Caki2 (cell line): ENCODE measurements around the gene TSPAN10. TPM values are rescaled to one million over a fixed set of nuclear protein-coding genes. Genes with fewer than 3 reads are reported as not detected.
A peak's percentile ranks its signal among the peaks of the same experiment; 100 is the strongest.
"Not testable (repeated sequence)": the region's sequence is repeated elsewhere in the genome, so short reads cannot be mapped to it uniquely, and the experiment has no call there.

Experiments used
- DNase-seq: peaks from one replicate; pipeline ENCODE4 v3.0.0-alpha.2; 2015; ENCODE audit warnings: low read depth
- in situ Hi-C: cut with HindIII; loops from 2 replicates; pipeline ENCODE4 v1.10.0; 2016; ENCODE audit warnings: low sequenced_read_pairs, low pct_unique_long_range_greater_than_20kb, mixed read lengths
- total RNA-seq: library from RNA; depleted of rRNA; stranded (reverse); fragments of >200 nt; shearing (Covaris generic); gene quantifications from 2 replicates; pipeline ENCODE4 v1.2.3, GENCODE V29; 2014; ENCODE audit warnings: low replicate concordance; rRNA removed

TSPAN10 gene
- 9.6 and 18.9 TPM in 2 replicates for total RNA-seq

- DNase-seq, result peak; percentile 79
- in situ Hi-C loops, result no loop called here
These were observed at the start of gene TSPAN10, which contains the start of gene NPLOC4 for GRCh38 chr17:81636505-81637288. TSS of gene TSPAN10 (plus strand) at chr17:81637196. CDS start at chr17:81642413, 5,217 bp downstream. TSS of gene NPLOC4 (minus strand) at chr17:81637112. CDS start at chr17:81636930, 182 bp downstream.

DNA sequence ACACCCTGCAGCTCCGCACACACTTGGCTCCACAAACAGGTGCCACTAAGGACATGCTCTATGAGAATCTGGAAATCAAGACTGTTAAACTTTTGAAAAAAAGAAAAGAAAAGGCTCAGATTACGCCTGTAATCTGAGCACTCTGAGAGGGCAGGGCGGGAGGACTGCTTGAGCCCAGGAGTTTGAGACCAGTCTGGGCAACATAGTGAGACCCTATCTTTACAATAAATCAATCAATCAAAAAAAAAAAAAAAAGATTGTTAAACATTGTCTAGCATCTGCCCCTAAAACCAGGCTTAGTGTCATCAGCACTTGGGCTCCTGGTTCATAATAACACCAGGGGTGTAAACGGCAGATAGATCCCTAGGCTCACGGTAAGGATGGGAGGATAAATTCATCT is 47.4 kb upstream of the TSPAN10 start:
- in situ Hi-C loops, result no loop called here
- no peak for DNase-seq

GRCh38 chr17:81590121-81590520 is 46.9 kb upstream of the TSPAN10 start:
- in situ Hi-C loops, result no loop called here
- DNase-seq, result no peak

DNA sequence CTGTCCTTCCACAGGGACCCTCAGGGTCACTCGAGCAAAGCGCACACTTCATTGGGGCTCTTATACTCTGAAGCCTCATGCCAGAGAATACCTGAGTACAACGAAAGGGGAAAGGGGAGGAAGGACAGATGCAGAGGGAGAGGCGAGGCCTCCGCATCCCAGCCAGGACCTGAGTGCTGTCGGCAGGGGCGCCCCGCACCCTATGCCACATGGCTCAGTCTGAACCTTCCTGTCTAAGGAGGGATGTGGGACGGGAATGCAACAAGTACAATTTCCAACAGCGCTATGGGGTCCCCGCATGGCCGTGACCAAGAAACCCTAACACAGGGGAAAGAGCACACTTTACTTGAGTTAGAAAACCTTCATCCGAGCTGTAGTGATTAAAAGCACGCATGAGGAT is 45.0 kb upstream of the TSPAN10 start:
- in situ Hi-C loops, result no loop called here
- no peak for DNase-seq

- in situ Hi-C loops, result no loop called here
- DNase-seq, result no peak
These were observed 43.7 kb upstream of the TSPAN10 start for GRCh38 chr17:81593105-81593871.

DNA sequence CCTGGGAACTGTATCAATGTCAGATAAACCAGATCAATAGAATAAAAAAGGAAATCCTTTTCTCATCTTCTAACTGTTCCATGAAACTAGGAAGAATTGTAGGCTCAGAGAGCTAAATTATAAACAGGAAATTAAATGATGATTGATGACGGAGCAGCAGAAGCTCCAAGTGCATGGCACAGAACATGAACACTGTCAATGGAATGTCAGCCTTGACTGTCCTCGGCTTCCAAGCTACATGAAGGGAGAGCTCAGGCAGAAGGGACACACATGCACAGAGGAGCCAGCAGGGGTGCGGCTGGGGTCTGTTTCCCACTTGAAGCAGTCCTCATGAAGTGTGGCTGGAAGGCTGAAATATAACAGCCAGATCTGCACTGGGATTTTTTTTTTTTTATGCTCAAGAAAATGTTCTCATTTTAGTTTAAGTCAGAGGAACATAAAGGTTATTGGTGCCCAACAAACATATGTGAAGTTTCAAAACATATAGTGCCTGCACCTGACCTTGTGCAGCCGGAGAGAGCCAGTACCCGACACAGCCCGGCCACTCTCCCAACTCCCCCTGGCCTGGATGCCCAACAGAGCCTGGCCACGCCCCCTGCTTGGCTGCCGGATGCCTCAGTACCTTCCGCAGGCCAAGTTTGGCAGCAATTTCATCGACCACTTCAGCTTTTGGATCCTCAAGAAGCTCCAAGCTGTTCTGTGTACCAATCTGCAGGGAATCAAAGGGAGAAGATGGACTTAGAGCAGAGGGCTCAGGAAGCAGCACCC is 37.1 kb upstream of the TSPAN10 start:
- in situ Hi-C loops, result no loop called here
- no peak for DNase-seq

GRCh38 chr17:81601525-81602120 is 35.4 kb upstream of the TSPAN10 start:
- peak; percentile 48 for DNase-seq

GRCh38 chr17:81603846-81604610 is 33.0 kb upstream of the TSPAN10 start:
- in situ Hi-C loops, result no loop called here
- peak; percentile 47 for DNase-seq

More at GRCh38 chr17:81601525-81602120, 35.4 kb upstream of the TSPAN10 start:
- in situ Hi-C loops, result no loop called here

DNA sequence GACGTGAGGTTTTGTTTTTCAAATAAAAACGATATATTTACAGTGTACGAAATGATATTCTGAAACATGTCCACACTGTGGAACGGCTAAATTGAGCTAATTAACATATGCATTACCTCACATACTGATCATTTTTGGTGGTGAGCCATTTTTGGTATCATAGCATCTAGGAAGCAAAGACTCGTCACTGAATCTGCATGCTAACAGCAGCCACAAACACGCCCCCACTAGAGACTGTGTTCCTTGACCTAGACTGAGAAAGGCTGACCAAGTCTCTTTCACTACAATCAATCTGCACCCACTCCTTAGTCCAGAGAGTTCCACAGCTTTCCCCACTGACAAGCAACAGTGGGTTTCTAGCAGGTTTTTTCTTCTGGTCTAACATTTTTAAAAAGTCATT is 29.6 kb upstream of the TSPAN10 start:
- in situ Hi-C loops, result no loop called here
- DNase-seq, result no peak

- no peak for DNase-seq
- in situ Hi-C loops, result no loop called here
These were observed 28.9 kb upstream of the TSPAN10 start for GRCh38 chr17:81608082-81608481.

- in situ Hi-C loops, result no loop called here
- no peak for DNase-seq
These were observed 28.4 kb upstream of the TSPAN10 start for GRCh38 chr17:81608605-81609004.

DNA sequence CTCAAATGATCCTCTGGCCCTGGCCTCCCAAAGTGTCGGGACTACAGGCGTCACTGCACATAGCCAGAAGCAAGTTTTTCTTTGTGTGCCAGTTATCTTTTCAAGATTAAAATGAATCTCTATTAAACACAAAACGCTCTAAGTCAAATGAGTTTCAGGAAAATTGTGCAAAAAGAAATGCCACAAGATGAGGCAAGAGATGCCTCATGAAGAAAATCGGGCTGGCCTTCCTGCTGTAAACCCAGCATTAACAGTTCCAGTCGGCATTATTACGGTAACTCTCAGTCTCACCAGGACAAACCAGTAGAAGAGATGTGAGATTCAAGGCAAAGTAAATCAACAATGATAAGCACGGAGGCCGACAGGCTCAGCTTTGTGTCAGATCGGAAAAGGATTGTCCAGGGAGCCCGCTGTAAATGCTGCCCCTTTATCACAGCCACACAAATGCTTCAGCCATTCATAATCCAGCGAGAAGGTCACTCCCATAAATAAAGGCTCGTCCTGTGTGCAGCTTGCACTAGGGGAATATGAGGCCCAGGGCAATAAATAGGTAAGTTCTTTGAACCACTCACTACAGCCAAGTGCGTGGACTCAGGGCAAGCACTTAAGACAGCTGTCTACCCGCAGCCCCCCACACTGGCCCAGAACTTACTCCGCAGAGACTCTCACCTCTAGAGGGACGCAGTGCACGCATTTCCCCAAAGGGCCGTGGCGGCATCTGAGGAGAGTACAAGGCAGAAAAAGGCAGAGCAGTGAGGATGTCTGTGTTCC is 27.3 kb upstream of the TSPAN10 start:
- DNase-seq, result no peak
- in situ Hi-C loops, result no loop called here

DNA sequence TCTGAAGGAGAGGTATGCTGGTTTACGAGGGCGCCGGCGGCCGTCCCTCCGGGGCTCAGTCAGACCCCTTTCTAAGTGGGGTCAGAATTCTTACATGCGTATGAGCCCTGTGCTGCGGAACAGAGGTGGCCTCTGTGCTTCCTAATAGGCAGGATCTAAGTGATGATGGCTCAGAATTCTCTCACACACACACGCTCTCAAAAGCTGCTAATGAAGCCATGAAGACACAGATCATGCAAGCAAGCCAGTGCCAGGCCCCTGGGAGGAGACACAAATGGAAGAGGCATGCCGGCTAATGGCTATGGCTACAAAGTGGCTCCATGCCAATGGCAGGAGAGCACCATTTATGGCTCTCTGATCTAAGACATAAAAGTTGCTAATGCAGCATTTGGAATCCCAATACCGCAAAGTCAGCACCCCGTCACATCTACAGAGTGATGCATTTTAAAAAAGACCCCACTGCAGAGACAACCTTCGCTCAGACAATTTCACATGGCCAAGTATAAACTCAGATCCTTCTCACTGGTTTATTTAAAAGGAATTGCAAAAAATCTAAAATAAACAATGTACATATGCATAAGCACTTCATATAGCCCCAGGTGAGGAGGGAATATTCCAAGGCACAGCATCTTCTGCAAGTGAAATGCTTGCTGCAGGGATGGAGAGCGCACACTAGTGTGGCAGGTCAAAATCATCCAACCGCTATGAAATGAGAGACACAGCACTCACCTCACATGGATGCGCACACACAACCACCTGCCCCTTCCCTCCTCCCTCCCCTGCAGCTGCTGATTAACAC is 24.6 kb upstream of the TSPAN10 start:
- in situ Hi-C loops, result no loop called here
- no peak for DNase-seq

DNA sequence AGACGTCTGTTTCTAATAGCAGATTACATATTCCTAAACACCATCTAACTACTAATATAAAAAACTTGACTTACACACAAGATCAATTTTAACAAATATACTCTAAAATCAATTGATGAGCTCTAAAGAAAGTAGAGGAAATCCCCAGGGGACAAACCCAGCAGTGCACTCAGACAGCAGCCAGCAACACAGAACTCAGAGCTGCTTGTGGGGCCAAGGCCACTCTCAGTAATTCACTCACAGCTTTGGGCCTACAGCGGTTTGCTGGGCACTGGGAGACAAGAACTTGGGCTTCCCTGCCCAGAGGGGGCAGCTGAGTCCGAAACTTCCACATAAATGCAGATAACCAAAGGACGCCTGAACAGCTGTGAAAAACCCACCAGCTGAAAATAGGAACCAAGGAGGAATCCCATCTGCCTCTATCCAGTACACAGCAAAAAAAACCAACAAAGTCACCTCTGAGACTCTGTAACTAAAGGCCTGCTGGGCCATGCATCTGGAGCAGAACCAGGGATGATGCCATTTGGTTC is 21.5 kb upstream of the TSPAN10 start:
- no peak for DNase-seq
- in situ Hi-C loops, result no loop called here

DNA sequence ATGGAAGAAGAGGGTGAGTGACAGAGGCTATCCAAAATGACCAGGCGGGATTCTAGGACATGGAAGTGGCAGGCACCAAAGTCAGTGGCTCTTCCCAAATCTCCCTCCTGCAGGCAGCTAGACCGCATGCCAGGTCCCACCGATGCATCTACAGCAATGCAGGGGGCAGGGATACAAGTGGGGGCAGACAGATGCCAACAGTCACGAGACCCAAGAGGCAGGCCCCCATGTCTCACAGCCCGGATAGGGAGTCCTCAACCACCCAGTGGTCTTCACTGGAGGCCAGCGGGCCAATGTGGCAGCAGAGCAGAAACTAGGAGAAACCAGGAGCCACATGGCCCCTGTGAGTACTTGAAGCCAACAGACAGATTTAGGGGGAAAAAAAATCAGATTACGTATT is 20.1 kb upstream of the TSPAN10 start:
- in situ Hi-C loops, result no loop called here
- no peak for DNase-seq

DNA sequence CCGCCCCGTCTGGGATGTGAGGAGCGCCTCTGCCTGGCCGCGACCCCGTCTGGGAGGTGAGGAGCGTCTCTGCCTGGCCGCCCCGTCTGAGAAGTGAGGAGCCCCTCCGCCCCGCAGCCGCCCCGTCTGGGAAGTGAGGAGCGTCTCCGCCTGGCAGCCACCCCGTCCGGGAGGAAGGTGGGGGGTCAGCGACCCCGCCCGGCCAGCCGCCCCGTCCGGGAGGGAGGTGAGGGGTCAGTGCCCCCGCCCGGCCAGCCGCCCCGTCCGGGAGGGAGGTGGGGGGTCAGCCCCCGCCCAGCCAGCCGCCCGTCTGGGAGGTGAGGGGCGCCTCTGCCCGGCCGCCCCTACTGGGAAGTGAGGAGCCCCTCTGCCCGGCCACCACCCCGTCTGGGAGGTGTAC is 18.7 kb upstream of the TSPAN10 start:
- in situ Hi-C loops, DNase-seq: not testable (repeated sequence)
